Heart left ventricle (tissue), 16 donors: Measurements from ENCODE around the gene TMEM123. TPM values are rescaled to one million over a fixed set of nuclear protein-coding genes. Genes with fewer than 3 reads are reported as not detected.

Experiments used
- ATAC-seq, 4 donors: fragments of 200-7000 bp; cut with Tn5 transposase; one replicate each; pipeline ENCODE4 v1.9.1; 2020 to 2022; ENCODE audit warnings: moderate library complexity in 4 of 4, mild to moderate bottlenecking in 3 of 4, moderate number of reproducible peaks in 1 of 4
- DNase-seq, 5 donors: peaks; one replicate each; pipeline ENCODE4 v3.0.0-alpha.2; 2020
- H3K27ac ChIP-seq, 12 donors: fragments of 200-600 bp; sonication (generic) in 4 of 12; one replicate each; pipeline versions ENCODE4 v1.5.0 to v1.8.0; 2016 to 2022; ENCODE audit warnings: mild to moderate bottlenecking in 2 of 12
- H3K27me3 ChIP-seq, 9 donors: fragments of 200-600 bp; sonication (generic) in 2 of 9; one replicate each; pipeline versions ENCODE4 v1.5.1 to v1.8.0; 2016 to 2022; ENCODE audit warnings: mild to moderate bottlenecking in 3 of 9
- H3K36me3 ChIP-seq, 9 donors: fragments of 200-600 bp; sonication (generic) in 2 of 9; one replicate each; pipeline versions ENCODE4 v1.5.0 to v1.8.0; 2018 to 2022; ENCODE audit warnings: mild to moderate bottlenecking in 2 of 9
- H3K4me1 ChIP-seq, 12 donors: fragments of 200-600 bp; sonication (generic) in 4 of 12; one replicate each; pipeline versions ENCODE4 v1.5.0 to v1.8.0; 2016 to 2022; ENCODE audit warnings: mild to moderate bottlenecking in 3 of 12
- H3K4me3 ChIP-seq, 12 donors: fragments of 200-600 bp; sonication (generic) in 4 of 12; one replicate each; pipeline versions ENCODE4 v1.5.0 to v1.8.0; 2017 to 2022; ENCODE audit warnings: mild to moderate bottlenecking in 9 of 12, moderate library complexity in 4 of 12
- H3K9me3 ChIP-seq, 12 donors: fragments of 200-600 bp; sonication (generic) in 4 of 12; one replicate each; pipeline versions ENCODE4 v1.5.0 to v1.8.0; 2016 to 2022; ENCODE audit warnings: mild to moderate bottlenecking in 1 of 12
- CTCF ChIP-seq, 12 donors: fragments of 200-600 bp; sonication (generic) in 4 of 12; IDR thresholded peaks; one replicate each; pipeline versions ENCODE4 v1.5.0 to v1.8.0; 2018 to 2022; ENCODE audit warnings: antibody characterized with exemption in 12 of 12, mild to moderate bottlenecking in 5 of 12
- POLR2A ChIP-seq, 2 donors: fragments of 450-650 bp; IDR thresholded peaks; one replicate each; pipeline ENCODE4 v1.6.1; 2017; ENCODE audit warnings: antibody characterized with exemption in 2 of 2, mild to moderate bottlenecking in 2 of 2, moderate library complexity in 2 of 2
- WGBS, 4 donors: extraction: QIAGEN DNeasy Blood & Tissue Kit in 2 of 4; methylation state at CpG; one replicate each; pipeline versions ENCODE4 v1.1.5 to v1.1.7; 2013 to 2018; 5-methylcytosine and 5-hydroxymethylcytosine counted together
- intact Hi-C, 10 donors: fragments of 100-400 bp; cut with DNase I; formaldehyde crosslinking; loops; one replicate each; pipeline versions ENCODE4 v1.11.1 to v1.14.2; 2022
- polyA plus RNA-seq, 2 donors: library from polyadenylated mRNA; stranded (reverse); fragments of 200-250 nt; gene quantifications; one replicate each; pipeline ENCODE4 v1.2.3, GENCODE V29; 2013
- total RNA-seq, 9 donors: library from RNA; depleted of rRNA in 2 of 9; stranded (reverse); fragments of >200 nt in 2 of 9; fragmentation: NEBNext Ultra II Directional in 3 of 9; extraction: Animal tissue kit (Norgen Biotek cat#: 25700) in 3 of 9; gene quantifications; one replicate each; pipeline versions ENCODE4 v1.1.0 to v1.2.4, GENCODE V29; 2016 to 2023
- donor health status: ischemic (EF 13 %, LVEDD 7.1; RV severe dilation, severe dysfunction).
- donor health status: healthy with polysubstance abuse.
- donor health status: DM: no; HTN: yes; CAD: no.
- donor health status: DM: no; HTN: no; CAD: no.
- donor health status: ischemic (EF 25% LVEDD 6.9; RV normal size, moderate dysfunction).
- donor health status: ischemic (EF 25% LVEDD 5.7; RV mildly dilated, moderate dysfunction).
- donor health status: healthy.
- donor health status: DM: yes; HTN: yes; CAD: no.
- donor health status: ischemic (EF 35%, LVEDD 5.7; RV mildly dilated, moderate dysfunction).
- donor health status: nonischemic (EF 11% LVEDD 7.7; RV severe dilation, severe dysfunction).
- donor health status: DM: yes; HTN: yes; CAD: no.
- donor health status: PGD.
- donor health status: ischemic (EF 29% LVEDD 5.4; RV normal size, mild dysfunction).
- donor health status: nonischemic (EF 23%, LVEDD 6.1; RV moderate dilation, normal function).

The TMEM123 gene
- total and polyA plus RNA-seq, 11 donors = 25.0 to 116 (median 75.6) TPM

GRCh38 chr11:102405501-102405900 lies 47.1 kb downstream of the TMEM123 start:
- 88 to 91% (median 90%) methylated on average over 5 of the region's 5 CpGs for WGBS, 4 donors
- no peak overlapping the region for H3K4me3 ChIP-seq
- peaks cover 0 to 41% (median 5%) of the 10 kb centered on the region in 12 donors for H3K4me1 ChIP-seq
- no peaks in the 10 kb centered on the region for H3K27me3 ChIP-seq
- intact Hi-C loops = no loop called here
- H3K9me3 ChIP-seq = no peaks in the 10 kb centered on the region
- DNase-seq (no peak), ATAC-seq (no peak)
- peaks cover 0 to 56% (median 35%) of the 10 kb centered on the region in 9 donors for H3K36me3 ChIP-seq
- TF ChIP-seq POLR2A (IDR thresholded peaks at IDR 0.05) (no peak), CTCF (IDR thresholded peaks at IDR 0.05) (no peak)
- H3K27ac ChIP-seq = no peak overlapping the region

GRCh38 chr11:102402548-102402947 lies 50.0 kb downstream of the TMEM123 start:
- peaks cover 0 to 78% (median 56%) of the 10 kb centered on the region in 9 donors for H3K36me3 ChIP-seq

GRCh38 chr11:102401905-102402304 lies 50.7 kb downstream of the TMEM123 start:
- H3K27ac ChIP-seq = no peak overlapping the region
- H3K4me3 ChIP-seq = no peak overlapping the region
- peaks cover 0 to 85% (median 58%) of the 10 kb centered on the region in 9 donors for H3K36me3 ChIP-seq
- intact Hi-C loops = no loop called here
- no peaks in the 10 kb centered on the region for H3K9me3 ChIP-seq
- DNase-seq (no peak), ATAC-seq (no peak)
- TF ChIP-seq POLR2A (IDR thresholded peaks at IDR 0.05) (no peak), CTCF (IDR thresholded peaks at IDR 0.05) (no peak)
- WGBS, 4 donors = 96 to 97% (median 97%) methylated on average over 3 of the region's 3 CpGs
- H3K27me3 ChIP-seq = no peaks in the 10 kb centered on the region
- peaks cover 0 to 31% (median 1%) of the 10 kb centered on the region in 12 donors for H3K4me1 ChIP-seq

More at GRCh38 chr11:102402548-102402947, 50.0 kb downstream of the TMEM123 start:
- no peak for TF ChIP-seq POLR2A (IDR thresholded peaks at IDR 0.05)
- no peak for TF ChIP-seq CTCF (IDR thresholded peaks at IDR 0.05)
- no peak overlapping the region for H3K4me3 ChIP-seq
- no peaks in the 10 kb centered on the region for H3K9me3 ChIP-seq
- H3K27me3 ChIP-seq = no peaks in the 10 kb centered on the region
- ATAC-seq (no peak), DNase-seq (no peak)
- intact Hi-C loops = no loop called here
- H3K4me1 ChIP-seq = peaks cover 0 to 29% (median 0%) of the 10 kb centered on the region in 12 donors
- H3K27ac ChIP-seq = no peak overlapping the region

GRCh38 chr11:102400603-102401002 lies 52.0 kb downstream of the TMEM123 start:
- intact Hi-C loops = no loop called here
- TF ChIP-seq POLR2A (IDR thresholded peaks at IDR 0.05) (no peak), CTCF (IDR thresholded peaks at IDR 0.05) (no peak)
- DNase-seq = no peak
- WGBS, 4 donors = 90 to 96% (median 93%) methylated on average over 5 of the region's 5 CpGs
- no peaks in the 10 kb centered on the region for H3K9me3 ChIP-seq
- no peak overlapping the region for H3K4me3 ChIP-seq
- no peak overlapping the region for H3K27ac ChIP-seq
- peaks cover 0 to 87% (median 65%) of the 10 kb centered on the region in 9 donors for H3K36me3 ChIP-seq
- H3K27me3 ChIP-seq = no peaks in the 10 kb centered on the region
- no peak for ATAC-seq
- H3K4me1 ChIP-seq = peaks cover 0 to 32% (median 1%) of the 10 kb centered on the region in 12 donors
